Activated CD8-positive, alpha-beta T cell treated with anti-CD3 and anti-CD28 coated beads for 36 hours (primary cell): ENCODE measurements around the gene CACNB2. TPM values are rescaled to one million over a fixed set of nuclear protein-coding genes. Genes with fewer than 3 reads are reported as not detected.

Experiments
- ATAC-seq: fragments of 200-7000 bp; cut with Tn5 transposase; one replicate; pipeline ENCODE4 v1.10.0; 2021; ENCODE audit warnings: mild to moderate bottlenecking, moderate library complexity
- CTCF ChIA-PET: fragments of 350-600 bp; sonication (Branson Sonifier 250); formaldehyde crosslinking; loops from one replicate; lab custom pipeline; 2021; ENCODE audit warnings: antibody characterized with exemption; lab: Charles Lee
- POLR2A ChIA-PET: fragments of 350-600 bp; sonication (Branson Sonifier 250); formaldehyde crosslinking; loops from one replicate; lab custom pipeline; 2021; ENCODE audit warnings: antibody characterized with exemption; lab: Charles Lee
- DNase-seq: peaks from one replicate; pipeline ENCODE4 v3.0.0-alpha.2; 2020
- H3K27ac Mint-ChIP-seq: one replicate; pipeline ENCODE4 v1.8.0; 2021; ENCODE audit warnings: mild to moderate bottlenecking, mixed read lengths
- H3K27me3 Mint-ChIP-seq: one replicate; pipeline ENCODE4 v1.8.0; 2021; ENCODE audit warnings: mixed read lengths
- H3K36me3 Mint-ChIP-seq: one replicate; pipeline ENCODE4 v1.8.0; 2021; ENCODE audit warnings: low read depth, mixed read lengths
- H3K4me1 Mint-ChIP-seq: one replicate; pipeline ENCODE4 v1.8.0; 2021; ENCODE audit warnings: low read depth, mixed read lengths
- H3K4me3 Mint-ChIP-seq: one replicate; pipeline ENCODE4 v1.8.0; 2021; ENCODE audit warnings: mild to moderate bottlenecking, moderate library complexity, mixed read lengths
- H3K9me3 Mint-ChIP-seq: one replicate; pipeline ENCODE4 v1.8.0; 2021; ENCODE audit warnings: mixed read lengths
- CTCF ChIP-seq: fragments of 200-600 bp; IDR thresholded peaks from one replicate; pipeline ENCODE4 v1.8.0; 2022; ENCODE audit warnings: antibody characterized with exemption, mild to moderate bottlenecking
- intact Hi-C: fragments of 100-400 bp; cut with micrococcal nuclease; formaldehyde crosslinking; loops from one replicate; pipeline ENCODE4 v1.10.0; 2022
- total RNA-seq, 2 experiments: library from RNA; stranded (reverse); gene quantifications; one replicate each; pipeline ENCODE4 v1.2.3, GENCODE V29; 2021

CACNB2 gene
- total RNA-seq, 2 experiments from 2014 or later = not detected

DNA sequence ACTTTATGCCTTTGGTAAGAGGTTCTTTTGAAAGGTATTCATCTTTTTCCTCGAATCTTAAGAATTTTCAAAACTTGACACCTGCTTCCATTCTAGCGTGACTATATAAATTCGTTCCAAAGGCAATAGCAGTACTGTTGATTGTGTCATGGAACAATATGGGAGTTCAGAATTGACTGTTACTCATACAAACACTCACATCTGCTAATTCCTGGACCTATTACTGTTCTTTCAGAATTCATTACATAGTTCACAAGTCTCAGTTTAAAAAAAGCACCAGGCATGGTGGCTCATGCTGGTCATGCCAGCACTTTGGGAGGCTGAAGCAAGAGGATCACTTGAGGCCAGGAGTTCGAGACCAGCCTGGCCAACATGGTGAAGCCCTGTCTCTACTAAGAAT, 80.9 kb downstream of the CACNB2 start:
- DNase-seq (no peak), ATAC-seq (no peak)
- Mint-ChIP-seq H3K27ac (no peak overlapping the region), H3K9me3 (no peaks in the 10 kb centered on the region), H3K4me1 (no peaks in the 10 kb centered on the region), H3K27me3 (no peaks in the 10 kb centered on the region), H3K4me3 (no peak overlapping the region), H3K36me3 (no peaks in the 10 kb centered on the region)
- TF ChIP-seq CTCF = no peak
- intact Hi-C loops = no loop called here
- ChIA-PET POLR2A (no interaction called here), CTCF (no interaction called here)

GRCh38 chr10:18221882-18222281, 81.7 kb downstream of the CACNB2 start:
- no peak for TF ChIP-seq CTCF
- Mint-ChIP-seq H3K27ac (no peak overlapping the region), H3K4me1 (no peaks in the 10 kb centered on the region), H3K4me3 (no peak overlapping the region), H3K36me3 (no peaks in the 10 kb centered on the region), H3K9me3 (no peaks in the 10 kb centered on the region), H3K27me3 (no peaks in the 10 kb centered on the region)
- intact Hi-C loops = no loop called here
- DNase-seq (no peak), ATAC-seq (no peak)
- ChIA-PET POLR2A (no interaction called here), CTCF (no interaction called here)

DNA sequence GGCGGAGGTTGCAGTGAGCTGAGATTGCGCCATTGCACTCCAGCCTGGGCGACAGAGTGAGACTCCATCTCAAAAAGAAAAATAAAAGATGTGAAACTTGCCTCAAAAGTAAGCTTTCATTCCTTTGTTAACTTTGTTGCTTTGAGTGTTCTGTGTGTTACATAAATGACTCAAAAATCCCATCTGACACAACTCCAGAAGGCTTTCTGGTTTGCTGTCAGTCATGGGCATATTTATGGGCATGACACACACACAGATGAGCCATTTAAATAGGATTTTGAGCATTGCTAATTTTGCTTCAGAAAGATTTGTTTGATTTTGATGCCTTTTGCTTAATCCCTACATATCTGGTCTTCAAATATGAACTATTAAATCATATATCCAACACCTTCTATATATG, 82.6 kb downstream of the CACNB2 start:
- ChIA-PET CTCF (no interaction called here), POLR2A (interaction anchor here (0.7 kb wide), 1 partner anchor 401 kb away, joined by 3 read pairs; no protein-coding TSS in a partner anchor)
- DNase-seq (no peak), ATAC-seq (no peak)
- intact Hi-C loops = no loop called here
- no peaks in the 10 kb centered on the region for H3K27me3 Mint-ChIP-seq
- TF ChIP-seq CTCF = no peak
- H3K4me1 Mint-ChIP-seq = no peaks in the 10 kb centered on the region
- no peak overlapping the region for H3K27ac Mint-ChIP-seq
- no peaks in the 10 kb centered on the region for H3K36me3 Mint-ChIP-seq
- no peaks in the 10 kb centered on the region for H3K9me3 Mint-ChIP-seq
- no peak overlapping the region for H3K4me3 Mint-ChIP-seq

DNA sequence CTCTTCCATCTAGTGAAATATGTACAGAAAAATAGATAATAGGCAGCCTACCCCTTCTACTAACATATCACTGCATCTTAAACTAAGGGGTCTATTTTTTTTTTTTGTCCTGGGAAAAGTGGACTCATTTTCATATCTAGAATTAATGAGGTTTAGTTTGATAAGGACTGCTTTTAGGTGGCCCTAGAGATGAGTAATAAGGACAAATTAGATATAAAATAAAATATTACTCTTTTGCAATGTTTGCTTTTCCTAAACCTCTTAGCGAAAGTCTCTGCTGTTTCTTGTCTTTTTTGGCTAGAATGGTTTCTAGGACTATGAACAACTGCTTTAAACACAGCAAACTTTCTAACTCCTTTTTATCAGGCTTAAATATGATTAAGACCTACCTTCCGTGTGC, 83.7 kb downstream of the CACNB2 start:
- ATAC-seq = no peak
- H3K4me1 Mint-ChIP-seq = no peaks in the 10 kb centered on the region
- no peak for TF ChIP-seq CTCF
- H3K36me3 Mint-ChIP-seq = no peaks in the 10 kb centered on the region
- no peak overlapping the region for H3K4me3 Mint-ChIP-seq
- no peaks in the 10 kb centered on the region for H3K9me3 Mint-ChIP-seq
- intact Hi-C loops = no loop called here
- CTCF ChIA-PET = interaction anchor here (1.0 kb wide), 1 partner anchor 9 kb away, joined by 4 read pairs; no protein-coding TSS in a partner anchor
- DNase-seq = no peak
- POLR2A ChIA-PET = no interaction called here
- H3K27ac Mint-ChIP-seq = no peak overlapping the region
- peaks cover 2% of the 10 kb centered on the region for H3K27me3 Mint-ChIP-seq

DNA sequence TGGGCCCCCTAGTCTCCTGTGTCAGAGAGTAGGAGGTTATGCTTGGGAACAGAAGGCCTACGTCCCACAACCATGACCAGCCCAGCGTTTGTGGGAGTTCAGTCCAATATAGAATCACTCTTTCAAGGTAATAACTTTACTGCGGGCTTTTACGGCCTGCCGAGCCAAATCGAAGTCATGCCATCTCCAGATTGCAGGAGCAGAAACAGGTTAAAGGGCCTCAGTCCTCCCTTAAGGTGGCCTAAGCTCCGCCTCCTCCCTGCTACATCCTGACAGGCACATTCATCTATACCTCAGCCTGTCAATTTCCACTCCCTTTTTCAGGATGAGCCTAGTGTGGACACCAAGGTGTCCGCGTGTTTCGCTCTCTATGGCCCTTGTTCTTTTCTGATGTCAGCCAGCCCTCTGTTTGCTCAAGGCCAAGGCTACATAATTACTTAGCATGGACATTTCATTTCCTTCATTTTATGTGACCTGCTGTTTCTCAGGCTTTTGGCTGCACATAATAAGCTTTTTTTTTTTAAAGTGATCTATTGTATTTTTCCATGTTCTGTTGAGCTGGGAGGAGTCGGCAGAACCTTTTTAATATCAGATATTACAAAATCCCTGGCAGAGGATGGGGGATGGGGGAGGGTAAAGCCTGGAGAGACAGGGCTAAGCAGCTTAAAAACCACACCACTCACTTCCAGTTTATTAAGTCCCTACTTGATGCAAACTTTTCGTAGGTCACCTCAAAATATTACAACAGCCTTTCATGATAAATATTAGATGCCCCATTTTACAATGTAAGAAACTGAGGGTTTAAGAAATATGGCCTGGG, 84.6 kb downstream of the CACNB2 start:
- ChIA-PET CTCF (no interaction called here), POLR2A (no interaction called here)
- H3K27ac Mint-ChIP-seq = no peak overlapping the region

More for the DNA sequence above, 84.6 kb downstream of the CACNB2 start:
- H3K36me3 Mint-ChIP-seq = no peaks in the 10 kb centered on the region
- H3K27me3 Mint-ChIP-seq = peaks cover 2% of the 10 kb centered on the region
- no peak for ATAC-seq
- intact Hi-C loops = no loop called here
- no peak overlapping the region for H3K4me3 Mint-ChIP-seq
- no peak for DNase-seq
- no peaks in the 10 kb centered on the region for H3K9me3 Mint-ChIP-seq
- no peak for TF ChIP-seq CTCF
- no peaks in the 10 kb centered on the region for H3K4me1 Mint-ChIP-seq
